MG63 (cell line): ENCODE results near the gene RBFOX2. TPM values are rescaled to one million over a fixed set of nuclear protein-coding genes. Genes with fewer than 3 reads are reported as not detected.

Source experiments
- DNase-seq: peaks from one replicate; pipeline ENCODE4 v3.0.0-alpha.2; 2020
- H3K27me3 ChIP-seq: fragments of 250-450 bp; sonication (Bioruptor Pico); 2 replicates; pipeline ENCODE4 v1.5.1; 2020; ENCODE audit warnings: mild to moderate bottlenecking, moderate library complexity
- H3K36me3 ChIP-seq: fragments of 250-450 bp; sonication (Bioruptor Pico); 2 replicates; pipeline ENCODE4 v1.5.1; 2020; ENCODE audit warnings: mild to moderate bottlenecking, moderate library complexity
- H3K4me3 ChIP-seq: fragments of 250-450 bp; sonication (Bioruptor Pico); 2 replicates; pipeline ENCODE4 v1.5.1; 2020; ENCODE audit warnings: mild to moderate bottlenecking, moderate library complexity
- H3K9me3 ChIP-seq: fragments of 250-450 bp; sonication (Bioruptor Pico); 2 replicates; pipeline ENCODE4 v1.5.1; 2020; ENCODE audit warnings: mild to moderate bottlenecking, moderate library complexity
- total RNA-seq: library from RNA; depleted of rRNA; stranded (reverse); fragments of >200 nt; shearing (Covaris generic); gene quantifications from 2 replicates; pipeline ENCODE4 v1.2.3, GENCODE V29; 2014; ENCODE audit warnings: low replicate concordance

RBFOX2 gene
- total RNA-seq, 1 experiment from 2014 or later: 65.6 TPM

DNA sequence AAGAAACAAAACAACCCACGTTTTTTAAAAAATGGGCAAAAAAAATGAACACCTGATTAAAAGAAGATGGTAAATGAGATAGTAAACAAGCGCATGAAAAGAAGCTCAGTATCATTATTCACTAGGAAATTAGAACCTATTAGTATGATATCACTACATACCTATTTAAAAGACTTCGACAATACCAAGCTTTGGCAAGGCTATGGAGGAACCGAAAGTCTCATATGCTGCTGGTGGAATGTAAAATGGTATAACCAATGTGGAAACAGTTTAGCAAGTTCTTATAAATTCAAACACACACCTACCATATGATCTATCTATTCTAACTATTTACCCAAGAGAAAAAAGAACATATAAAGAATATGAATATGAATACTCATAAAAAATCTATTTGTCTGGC lies 167.2 kb downstream of the RBFOX2 start:
- no peak for DNase-seq
- no peaks in the 10 kb centered on the region for H3K27me3 ChIP-seq
- no peaks in the 10 kb centered on the region; the same call in 1 of the 2 replicates for H3K9me3 ChIP-seq
- H3K36me3 ChIP-seq: no peaks in the 10 kb centered on the region
- H3K4me3 ChIP-seq: no peak overlapping the region

- no peak for DNase-seq
- Histone ChIP-seq H3K27me3 (no peaks in the 10 kb centered on the region), H3K36me3 (no peaks in the 10 kb centered on the region), H3K4me3 (no peak overlapping the region), H3K9me3 (no peaks in the 10 kb centered on the region; the same call in 1 of the 2 replicates)
These were observed 167.8 kb downstream of the RBFOX2 start for GRCh38 chr22:35860837-35861236.

DNA sequence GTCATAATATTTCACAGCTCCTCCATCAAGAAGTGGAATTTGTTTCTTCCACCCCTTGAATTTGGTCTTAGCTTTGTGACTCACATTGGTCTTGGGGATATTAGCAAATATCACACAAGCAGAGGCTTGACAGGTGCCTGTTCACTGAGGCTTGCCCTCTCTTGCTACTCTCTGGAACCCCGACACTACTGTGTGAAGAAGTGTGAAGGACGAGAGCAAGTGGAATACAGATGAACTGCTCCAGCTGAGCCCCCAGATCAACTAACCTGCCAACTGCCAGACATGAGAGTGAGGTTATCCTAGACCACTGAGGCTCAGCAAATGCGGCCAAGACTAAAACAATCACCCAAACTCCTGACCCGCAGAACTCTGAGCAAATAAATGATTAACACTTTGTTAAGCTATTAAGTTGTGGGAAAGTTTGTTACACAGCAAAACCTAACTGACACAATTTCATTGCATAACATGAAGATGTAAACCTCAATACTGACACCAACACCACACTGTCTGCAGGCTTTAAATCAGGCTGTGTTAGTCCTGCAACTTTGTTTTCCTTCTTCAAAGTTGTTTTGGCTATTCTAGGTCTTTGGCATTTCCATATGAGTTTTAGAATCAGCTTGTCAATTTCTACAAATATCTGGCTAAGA lies 168.4 kb downstream of the RBFOX2 start:
- no peak overlapping the region for H3K4me3 ChIP-seq
- H3K9me3 ChIP-seq: no peaks in the 10 kb centered on the region; the same call in 1 of the 2 replicates
- H3K27me3 ChIP-seq: no peaks in the 10 kb centered on the region
- no peak for DNase-seq
- no peaks in the 10 kb centered on the region for H3K36me3 ChIP-seq

DNA sequence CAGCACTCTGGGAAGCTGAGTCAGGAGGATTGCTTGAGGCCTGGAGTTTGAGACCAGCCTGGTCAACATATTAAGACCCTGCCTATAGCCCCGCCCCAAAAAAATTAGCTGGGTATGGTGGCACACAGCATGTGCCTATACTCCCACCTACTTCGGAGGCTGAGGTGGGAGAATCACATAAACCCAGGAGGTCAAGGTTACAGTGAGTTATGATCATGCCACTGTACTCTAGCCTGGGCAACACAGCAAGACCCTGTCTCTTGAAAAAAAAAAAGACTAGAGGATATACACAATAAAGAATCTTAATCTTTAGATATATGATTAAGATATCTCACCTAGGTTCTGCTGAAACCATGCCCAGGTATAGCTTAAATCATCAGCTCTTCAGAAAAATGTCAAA lies 174.3 kb downstream of the RBFOX2 start:
- H3K9me3 ChIP-seq: no peaks in the 10 kb centered on the region
- DNase-seq: no peak
- no peaks in the 10 kb centered on the region for H3K36me3 ChIP-seq
- H3K4me3 ChIP-seq: no peak overlapping the region
- H3K27me3 ChIP-seq: no peaks in the 10 kb centered on the region

- DNase-seq: no peak
- Histone ChIP-seq H3K4me3 (no peak overlapping the region), H3K9me3 (no peaks in the 10 kb centered on the region), H3K27me3 (no peaks in the 10 kb centered on the region), H3K36me3 (no peaks in the 10 kb centered on the region)
These were observed 176.5 kb downstream of the RBFOX2 start for GRCh38 chr22:35852076-35852475.

DNA sequence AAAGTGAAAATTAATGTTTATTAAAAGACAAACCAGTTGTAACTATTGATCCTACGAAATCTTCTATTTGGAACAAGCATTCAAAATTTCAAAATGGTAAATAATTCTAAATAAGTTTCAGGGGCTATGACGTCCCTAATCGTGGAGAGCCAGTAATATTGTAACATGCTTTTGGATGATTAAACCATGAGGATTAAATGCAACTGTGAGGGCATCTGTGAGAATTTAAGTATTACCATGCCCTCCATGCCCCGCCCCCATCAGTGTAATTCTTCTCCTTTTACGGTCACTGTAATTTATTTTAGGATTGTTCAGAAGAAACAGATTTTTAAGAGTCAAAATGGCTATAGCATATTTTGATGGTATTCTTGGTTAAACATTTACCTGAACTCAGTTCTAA lies 177.8 kb downstream of the RBFOX2 start:
- no peaks in the 10 kb centered on the region; the same call in 1 of the 2 replicates for H3K9me3 ChIP-seq
- DNase-seq: no peak
- H3K27me3 ChIP-seq: no peaks in the 10 kb centered on the region
- H3K4me3 ChIP-seq: no peak overlapping the region
- H3K36me3 ChIP-seq: no peaks in the 10 kb centered on the region

DNA sequence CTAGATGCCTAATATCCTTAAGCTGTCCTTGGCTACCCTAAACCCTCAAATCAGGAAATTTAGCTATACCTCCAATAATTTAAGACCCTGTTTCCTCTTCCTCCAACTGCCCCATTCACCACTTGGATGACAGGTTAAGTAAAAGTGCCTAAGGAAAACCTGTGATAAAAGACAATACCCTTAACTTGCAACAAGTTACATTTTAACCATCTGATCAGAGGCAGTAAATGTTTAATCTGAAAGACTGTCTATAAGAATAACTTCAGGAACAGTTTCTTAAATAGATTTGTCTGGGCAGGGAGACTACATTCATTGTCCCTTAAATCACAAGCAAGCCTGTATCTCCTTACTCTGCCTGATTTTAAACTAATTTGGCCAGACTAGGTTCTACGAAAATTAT lies 181.8 kb downstream of the RBFOX2 start:
- H3K27me3 ChIP-seq: no peaks in the 10 kb centered on the region
- DNase-seq: no peak
- no peaks in the 10 kb centered on the region for H3K36me3 ChIP-seq
- no peaks in the 10 kb centered on the region; the same call in 1 of the 2 replicates for H3K9me3 ChIP-seq
- H3K4me3 ChIP-seq: no peak overlapping the region

DNA sequence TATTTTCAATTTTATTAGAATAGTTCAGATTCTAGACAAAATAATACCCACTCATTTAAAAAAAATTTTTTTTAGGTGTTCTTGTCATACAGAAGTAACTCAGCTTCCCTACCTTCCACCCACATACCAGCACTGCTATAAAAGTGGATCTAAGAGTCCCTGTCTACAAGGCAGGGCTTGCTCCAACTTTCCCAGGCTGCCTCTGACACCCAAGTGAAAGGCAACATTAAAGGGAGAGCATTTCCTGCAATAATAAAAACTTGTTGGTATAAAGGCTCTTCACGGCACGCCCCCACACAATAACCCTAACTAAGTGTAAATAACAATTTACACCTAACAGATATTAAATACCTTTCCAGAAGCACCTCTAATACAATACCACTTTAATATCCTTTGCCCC lies 183.7 kb downstream of the RBFOX2 start:
- no peaks in the 10 kb centered on the region for H3K36me3 ChIP-seq
- no peaks in the 10 kb centered on the region for H3K27me3 ChIP-seq
- H3K9me3 ChIP-seq: no peaks in the 10 kb centered on the region; the same call in 1 of the 2 replicates
- no peak overlapping the region for H3K4me3 ChIP-seq
- no peak for DNase-seq

GRCh38 chr22:35842954-35843353 lies 185.7 kb downstream of the RBFOX2 start:
- H3K27me3 ChIP-seq: no peaks in the 10 kb centered on the region
- no peaks in the 10 kb centered on the region; the same call in 1 of the 2 replicates for H3K36me3 ChIP-seq
- no peak overlapping the region for H3K4me3 ChIP-seq
- DNase-seq: peak; percentile 58
- no peaks in the 10 kb centered on the region; the same call in 1 of the 2 replicates for H3K9me3 ChIP-seq

- Histone ChIP-seq H3K4me3 (no peak overlapping the region), H3K9me3 (no peaks in the 10 kb centered on the region; the same call in 1 of the 2 replicates), H3K36me3 (no peaks in the 10 kb centered on the region; the same call in 1 of the 2 replicates), H3K27me3 (no peaks in the 10 kb centered on the region)
- DNase-seq: no peak
These were observed 186.1 kb downstream of the RBFOX2 start for GRCh38 chr22:35842519-35842913.

DNA sequence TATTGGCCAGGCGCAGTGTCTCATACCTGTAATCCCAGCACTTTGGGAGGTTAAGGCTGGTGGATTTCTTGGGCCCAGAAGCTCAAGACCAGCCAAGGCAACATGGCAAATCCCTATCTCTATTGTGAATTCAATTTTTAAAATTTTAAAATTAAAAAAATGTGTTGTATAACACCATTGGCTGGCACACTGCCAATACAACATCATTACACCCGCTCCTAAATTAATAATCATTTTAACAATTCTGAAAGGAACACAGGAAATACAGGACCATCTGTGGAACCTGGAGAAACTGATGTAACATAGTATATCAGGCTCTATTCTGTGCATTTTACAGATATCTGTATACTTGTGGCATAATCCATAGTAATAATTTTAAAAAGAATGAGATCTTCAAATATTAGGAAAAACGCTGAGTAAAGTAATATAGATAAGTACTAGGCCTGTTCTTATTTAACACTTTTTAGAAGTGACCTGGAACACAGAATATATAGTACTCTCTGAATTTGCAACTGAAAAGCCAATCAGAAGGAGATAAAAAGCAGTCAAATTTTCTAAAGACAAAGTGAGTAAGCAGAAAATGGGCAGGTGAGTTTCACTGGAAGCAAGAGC lies 186.6 kb downstream of the RBFOX2 start:
- no peak for DNase-seq
- Histone ChIP-seq H3K27me3 (no peaks in the 10 kb centered on the region), H3K9me3 (no peaks in the 10 kb centered on the region; the same call in 1 of the 2 replicates), H3K4me3 (no peak overlapping the region), H3K36me3 (peaks cover 1% of the 10 kb centered on the region)

DNA sequence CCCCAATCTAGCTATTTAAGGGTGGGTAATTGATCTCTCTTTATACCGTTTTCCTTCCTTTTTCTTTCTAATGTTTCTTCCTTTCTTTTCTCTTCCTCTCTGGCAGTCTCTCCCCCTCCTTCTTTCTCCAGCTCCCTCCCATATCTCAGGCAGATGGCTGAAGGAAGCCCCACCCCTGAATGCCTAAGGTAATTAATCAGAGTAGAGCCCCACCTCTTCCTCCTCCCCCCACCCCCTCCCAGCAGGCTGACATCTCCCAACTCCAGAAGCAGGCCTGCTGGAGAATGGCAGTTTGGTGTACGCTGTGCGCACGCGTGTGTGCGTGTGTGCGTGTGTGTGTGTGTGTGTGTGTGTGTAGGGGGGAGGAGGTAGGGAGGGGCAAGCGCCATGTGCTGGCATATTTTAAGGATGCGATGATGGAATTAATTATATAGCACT lies 188.3 kb downstream of the RBFOX2 start:
- H3K9me3 ChIP-seq: no peaks in the 10 kb centered on the region
- peak overlapping the region; percentile 66 for H3K4me3 ChIP-seq
- H3K36me3 ChIP-seq: peaks cover 3% of the 10 kb centered on the region
- DNase-seq: peak; percentile 96
- H3K27me3 ChIP-seq: no peaks in the 10 kb centered on the region

GRCh38 chr22:35839841-35840301 lies 188.8 kb downstream of the RBFOX2 start:
- DNase-seq: no peak
- Histone ChIP-seq H3K4me3 (peak overlapping the region; percentile 66), H3K36me3 (peaks cover 3% of the 10 kb centered on the region), H3K9me3 (no peaks in the 10 kb centered on the region), H3K27me3 (no peaks in the 10 kb centered on the region)

- Histone ChIP-seq H3K4me3 (peak overlapping the region; percentile 66), H3K9me3 (no peaks in the 10 kb centered on the region), H3K27me3 (no peaks in the 10 kb centered on the region), H3K36me3 (peaks cover 3% of the 10 kb centered on the region)
- peak; percentile 44 for DNase-seq
These were observed 189.6 kb downstream of the RBFOX2 start for GRCh38 chr22:35838855-35839576.

DNA sequence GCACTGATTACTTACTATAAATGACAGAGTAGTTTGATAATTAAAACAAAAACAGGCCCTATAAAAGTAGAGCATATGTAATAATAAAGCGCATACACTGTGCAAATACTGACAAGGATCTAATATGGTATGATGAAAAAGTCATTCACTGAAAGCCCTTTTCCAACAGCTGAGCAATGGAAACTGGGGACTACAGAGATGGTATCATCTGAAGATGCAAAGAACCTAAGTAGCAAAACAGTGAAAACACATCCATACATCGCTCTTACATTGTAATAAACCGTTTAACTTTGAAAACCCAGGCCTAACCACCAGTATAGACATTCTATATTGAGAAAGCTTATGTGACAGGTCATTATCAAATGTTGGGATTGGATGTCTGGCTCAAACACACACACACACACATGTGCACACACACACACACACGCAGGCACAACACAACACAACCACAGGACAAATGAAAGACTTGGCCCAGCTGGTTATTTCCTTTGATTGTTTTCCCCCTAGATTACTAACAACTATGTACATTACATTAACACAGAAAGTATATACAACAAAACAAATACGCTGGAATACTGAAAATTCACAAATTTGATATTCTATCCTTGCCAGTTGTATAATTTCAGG lies 191.4 kb downstream of the RBFOX2 start:
- no peaks in the 10 kb centered on the region for H3K9me3 ChIP-seq
- H3K4me3 ChIP-seq: peak overlapping the region; percentile 66
- no peak for DNase-seq
- H3K27me3 ChIP-seq: no peaks in the 10 kb centered on the region
- peaks cover 8% of the 10 kb centered on the region for H3K36me3 ChIP-seq

- Histone ChIP-seq H3K4me3 (peak overlapping the region; percentile 66), H3K9me3 (no peaks in the 10 kb centered on the region), H3K36me3 (peaks cover 17% of the 10 kb centered on the region), H3K27me3 (no peaks in the 10 kb centered on the region)
- peak; percentile 81 for DNase-seq
These were observed 192.5 kb downstream of the RBFOX2 start for GRCh38 chr22:35835998-35836691.
